Smooth muscle cell (in vitro differentiated cells): ENCODE data around the gene RAD23B. TPM values are rescaled to one million over a fixed set of nuclear protein-coding genes. Genes with fewer than 3 reads are reported as not detected.

ENCODE experiments used
- DNase-seq: peaks from one replicate; lab custom pipeline; 2025; ENCODE audit not compliant: unreplicated experiment; lab: John Stamatoyannopoulos, UW
- H2AFZ ChIP-seq: fragments of 200-600 bp; sonication (generic); 2 replicates; pipeline ENCODE4 v1.6.0; 2016; ENCODE audit warnings: antibody characterized with exemption, low read depth, mild to moderate bottlenecking
- H3F3A ChIP-seq: fragments of 200-600 bp; sonication (generic); 2 replicates; pipeline ENCODE4 v1.6.0; 2017; ENCODE audit warnings: antibody characterized with exemption, low read depth
- H3K27ac ChIP-seq: fragments of 200-600 bp; sonication (generic); 2 replicates; pipeline ENCODE4 v1.5.1; 2016; ENCODE audit warnings: low read depth, mild to moderate bottlenecking
- H3K27me3 ChIP-seq: fragments of 200-600 bp; sonication (generic); 2 replicates; pipeline ENCODE4 v1.6.1; 2016; ENCODE audit warnings: low read depth, mild to moderate bottlenecking
- H3K36me3 ChIP-seq: fragments of 200-600 bp; sonication (generic); 2 replicates; pipeline ENCODE4 v1.5.1; 2016; ENCODE audit warnings: low read depth
- H3K4me1 ChIP-seq: fragments of 200-600 bp; sonication (generic); 2 replicates; pipeline ENCODE4 v1.5.1; 2016; ENCODE audit warnings: low read depth
- H3K4me2 ChIP-seq: fragments of 200-600 bp; sonication (generic); 2 replicates; pipeline ENCODE4 v1.6.0; 2016; ENCODE audit warnings: mild to moderate bottlenecking
- H3K4me3 ChIP-seq: fragments of 200-600 bp; sonication (generic); 2 replicates; pipeline ENCODE4 v1.5.1; 2016; ENCODE audit warnings: mild to moderate bottlenecking
- H3K79me2 ChIP-seq: fragments of 200-600 bp; sonication (generic); 2 replicates; pipeline ENCODE4 v1.6.0; 2016; ENCODE audit warnings: low read depth, mild to moderate bottlenecking
- H3K9ac ChIP-seq: fragments of 200-600 bp; sonication (generic); 2 replicates; pipeline ENCODE4 v1.6.0; 2016; ENCODE audit warnings: low read depth
- H3K9me3 ChIP-seq: fragments of 200-600 bp; sonication (generic); replicated peaks from 2 replicates; pipeline ENCODE4 v1.5.1; 2016; ENCODE audit warnings: low read depth
- H4K20me1 ChIP-seq: fragments of 200-600 bp; sonication (generic); 2 replicates; pipeline ENCODE4 v1.6.0; 2016; ENCODE audit warnings: low read depth
- CTCF ChIP-seq: fragments of 200-600 bp; sonication (generic); IDR thresholded peaks from 2 replicates; pipeline ENCODE4 v1.5.1; 2017; ENCODE audit warnings: borderline replicate concordance, mild to moderate bottlenecking, antibody characterized with exemption; ENCODE audit not compliant: insufficient read depth, poor library complexity, severe bottlenecking
- WGBS: methylation state at CpG from one replicate; pipeline ENCODE4 v1.1.7; 2016; ENCODE audit warnings: low lambda C conversion rate; 5-methylcytosine and 5-hydroxymethylcytosine counted together
- polyA plus RNA-seq: library from polyadenylated mRNA; unstranded; fragments of >200 nt; fragmentation: Nextera tagmentation; extraction: Ambion mirVana; gene quantifications from 2 replicates; pipeline ENCODE4 v1.2.1, GENCODE V29; 2016
- total RNA-seq: library from RNA; depleted of rRNA; stranded (reverse); fragments of >200 nt; gene quantifications from 2 replicates; pipeline ENCODE4 v1.2.3, GENCODE V29; 2014

Gene RAD23B
- total and polyA plus RNA-seq, 2 experiments from 2014 or later, result 11.0 to 112 TPM

GRCh38 chr9:107270082-107270481, 13.0 kb upstream of the RAD23B start:
- H3F3A ChIP-seq, result peaks cover under 1% of the 10 kb centered on the region
- no peak overlapping the region for H3K4me3 ChIP-seq
- no peak overlapping the region for H3K9ac ChIP-seq
- DNase-seq, result no peak
- no peak overlapping the region for H2AFZ ChIP-seq
- TF ChIP-seq CTCF, result no peak
- H4K20me1 ChIP-seq, result no peaks in the 10 kb centered on the region
- no peaks in the 10 kb centered on the region for H3K9me3 ChIP-seq
- no peaks in the 10 kb centered on the region for H3K79me2 ChIP-seq
- H3K27me3 ChIP-seq, result no peaks in the 10 kb centered on the region
- H3K4me1 ChIP-seq, result no peaks in the 10 kb centered on the region
- 97% methylated on average over 1 of the region's 1 CpG for WGBS
- H3K4me2 ChIP-seq, result no peak overlapping the region
- H3K36me3 ChIP-seq, result no peaks in the 10 kb centered on the region
- no peak overlapping the region for H3K27ac ChIP-seq

DNA sequence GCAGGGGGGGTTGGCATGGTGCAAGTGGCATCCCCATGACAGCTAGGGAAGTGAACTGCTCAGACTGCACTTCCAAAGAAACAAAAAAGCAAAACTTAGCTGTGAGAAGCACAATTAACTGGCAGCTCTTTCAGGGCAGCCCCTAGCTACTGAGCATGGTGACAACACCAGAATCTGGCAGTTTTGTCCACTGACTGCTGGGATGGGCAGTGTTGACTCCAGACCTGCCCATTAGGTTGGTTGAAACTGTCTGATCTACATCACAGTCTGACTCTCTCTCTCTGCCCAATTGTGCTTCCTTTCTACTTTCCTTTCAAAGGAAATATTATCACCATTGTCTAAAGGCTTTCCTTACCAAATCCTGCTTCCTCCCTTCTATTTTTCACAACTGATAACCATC, 12.5 kb upstream of the RAD23B start:
- no peak for TF ChIP-seq CTCF
- Histone ChIP-seq H3K9me3 (no peaks in the 10 kb centered on the region), H3K4me3 (no peak overlapping the region), H3K9ac (no peak overlapping the region), H3K4me2 (no peak overlapping the region), H4K20me1 (no peaks in the 10 kb centered on the region), H3K4me1 (no peaks in the 10 kb centered on the region), H3F3A (peaks cover 6% of the 10 kb centered on the region), H3K36me3 (no peaks in the 10 kb centered on the region), H3K27ac (no peak overlapping the region), H2AFZ (no peak overlapping the region), H3K79me2 (no peaks in the 10 kb centered on the region), H3K27me3 (no peaks in the 10 kb centered on the region)
- no peak for DNase-seq

DNA sequence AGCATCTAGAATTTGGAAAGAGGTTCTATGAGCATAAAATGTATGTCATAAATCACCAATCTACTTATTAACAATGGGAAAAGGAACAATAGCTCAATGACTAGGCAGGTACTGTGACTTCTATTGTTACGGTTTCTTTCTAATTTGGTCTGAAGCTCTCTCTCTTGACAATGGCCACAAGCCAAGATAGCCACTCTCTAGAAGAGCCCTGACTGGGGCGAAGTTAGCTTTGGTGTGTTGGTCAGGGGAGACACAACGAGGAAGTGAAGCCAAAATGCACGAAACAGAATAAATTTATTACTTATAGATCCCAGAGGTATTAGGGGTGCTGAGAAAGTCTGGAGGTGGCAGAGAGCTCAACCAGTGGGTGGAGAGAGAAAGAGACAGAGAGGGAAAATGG, 9.4 kb upstream of the RAD23B start:
- H3K9ac ChIP-seq, result no peak overlapping the region
- 94% methylated on average over 4 of the region's 4 CpGs for WGBS
- no peaks in the 10 kb centered on the region for H3K79me2 ChIP-seq

More for the DNA sequence above, 9.4 kb upstream of the RAD23B start:
- Histone ChIP-seq H3K4me3 (no peak overlapping the region), H3K27me3 (no peaks in the 10 kb centered on the region), H3K4me1 (no peaks in the 10 kb centered on the region), H3K27ac (no peak overlapping the region), H3K36me3 (no peaks in the 10 kb centered on the region), H4K20me1 (no peaks in the 10 kb centered on the region), H3K4me2 (no peak overlapping the region), H3F3A (peaks cover 8% of the 10 kb centered on the region), H2AFZ (no peak overlapping the region), H3K9me3 (no peaks in the 10 kb centered on the region)
- TF ChIP-seq CTCF, result no peak
- no peak for DNase-seq
